Left ventricle myocardium inferior (tissue), 1 donor: ENCODE results near the gene SSR1. TPM values are rescaled to one million over a fixed set of nuclear protein-coding genes. Genes with fewer than 3 reads are reported as not detected.

Source experiments
- DNase-seq: peaks from one replicate; pipeline ENCODE4 v3.0.0-alpha.2; 2020
- H3K27ac ChIP-seq: fragments of 200-600 bp; replicated peaks from 2 replicates; pipeline ENCODE4 v1.8.0; 2021
- H3K27me3 ChIP-seq: fragments of 200-600 bp; 2 replicates; pipeline ENCODE4 v1.8.0; 2021; ENCODE audit warnings: low read depth
- H3K36me3 ChIP-seq: fragments of 200-600 bp; 2 replicates; pipeline ENCODE4 v1.8.0; 2021
- H3K4me1 ChIP-seq: fragments of 200-600 bp; 2 replicates; pipeline ENCODE4 v1.8.0; 2021
- H3K4me3 ChIP-seq: fragments of 200-600 bp; 2 replicates; pipeline ENCODE4 v1.8.0; 2021; ENCODE audit warnings: mild to moderate bottlenecking, moderate library complexity
- H3K9me3 ChIP-seq: fragments of 200-600 bp; replicated peaks from 2 replicates; pipeline ENCODE4 v1.8.0; 2021
- CTCF ChIP-seq: fragments of 200-600 bp; IDR thresholded peaks from 2 replicates; pipeline ENCODE4 v1.8.0; 2021; ENCODE audit warnings: antibody characterized with exemption, mild to moderate bottlenecking, borderline replicate concordance
- intact Hi-C: fragments of 100-400 bp; cut with micrococcal nuclease; formaldehyde crosslinking; loops from one replicate; pipeline ENCODE4 v1.11.0; 2022
- total RNA-seq: library from RNA; stranded (reverse); fragmentation: NEBNext Ultra II Directional; extraction: Animal tissue kit (Norgen Biotek cat#: 25700); gene quantifications from one replicate; pipeline ENCODE4 v1.2.1, GENCODE V29; 2021
- donor health status: DM: no; HTN: yes; CAD: no; lungs with severe emphysema.

The SSR1 gene
- total RNA-seq, 1 donor from 2014 or later = 53.4 TPM

- H3K36me3 ChIP-seq = peaks cover 25% of the 10 kb centered on the region
- peaks cover 70% of the 10 kb centered on the region for H3K4me1 ChIP-seq
- no peaks in the 10 kb centered on the region for H3K9me3 ChIP-seq
- no peaks in the 10 kb centered on the region for H3K27me3 ChIP-seq
- DNase-seq = no peak
- no peak overlapping the region for H3K4me3 ChIP-seq
- H3K27ac ChIP-seq = peak overlapping the region; percentile 63
- TF ChIP-seq CTCF = no peak
- intact Hi-C loops = loop anchor here (10.0 kb wide), 1 partner anchor 514 kb away; no protein-coding TSS in a partner anchor
Observed at GRCh38 chr6:7238526-7238899, 74.5 kb downstream of the SSR1 start.

DNA sequence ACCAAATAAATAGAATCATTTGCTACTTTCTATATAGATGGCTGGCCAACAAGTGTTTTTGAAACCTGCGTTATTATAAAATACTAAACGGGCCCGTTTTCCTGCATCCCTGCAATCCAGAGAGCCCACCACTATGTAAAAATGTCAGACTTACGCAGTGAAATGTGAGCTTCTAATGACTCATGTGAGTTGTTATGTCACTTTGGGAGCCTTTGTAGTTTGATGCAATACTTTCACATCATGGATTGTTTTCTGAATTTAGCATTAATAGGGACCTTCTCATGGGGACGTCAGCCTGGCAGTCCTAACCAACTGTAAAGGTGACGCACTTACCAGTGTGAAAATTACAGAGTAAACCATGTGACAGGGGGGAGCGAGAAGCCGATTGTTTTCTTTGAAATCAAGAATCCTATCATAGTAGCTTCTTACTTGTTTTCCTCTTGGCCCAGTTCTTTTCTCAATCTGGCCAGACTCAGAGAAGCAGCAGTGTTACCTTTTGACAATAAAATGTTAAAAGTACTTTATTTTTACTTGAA lies 75.3 kb downstream of the SSR1 start:
- no peaks in the 10 kb centered on the region for H3K27me3 ChIP-seq
- no peak overlapping the region for H3K4me3 ChIP-seq
- no peak for TF ChIP-seq CTCF
- peaks cover 27% of the 10 kb centered on the region for H3K36me3 ChIP-seq
- intact Hi-C loops = loop anchor here (10.0 kb wide), 1 partner anchor 513 kb away; no protein-coding TSS in a partner anchor
- peaks cover 62% of the 10 kb centered on the region for H3K4me1 ChIP-seq
- H3K9me3 ChIP-seq = no peaks in the 10 kb centered on the region
- H3K27ac ChIP-seq = no peak overlapping the region
- DNase-seq = no peak

GRCh38 chr6:7236306-7237209 lies 76.4 kb downstream of the SSR1 start:
- no peaks in the 10 kb centered on the region for H3K27me3 ChIP-seq
- intact Hi-C loops = loop anchor here (10.0 kb wide), 1 partner anchor 512 kb away; no protein-coding TSS in a partner anchor
- H3K36me3 ChIP-seq = peaks cover 36% of the 10 kb centered on the region
- no peak for DNase-seq
- no peak for TF ChIP-seq CTCF
- no peak overlapping the region for H3K4me3 ChIP-seq
- peak overlapping the region; percentile 24 for H3K27ac ChIP-seq
- H3K4me1 ChIP-seq = peaks cover 55% of the 10 kb centered on the region
- no peaks in the 10 kb centered on the region for H3K9me3 ChIP-seq

GRCh38 chr6:7235712-7236305 lies 77.2 kb downstream of the SSR1 start:
- TF ChIP-seq CTCF = no peak
- H3K4me3 ChIP-seq = no peak overlapping the region
- H3K4me1 ChIP-seq = peaks cover 48% of the 10 kb centered on the region
- H3K27me3 ChIP-seq = no peaks in the 10 kb centered on the region
- H3K36me3 ChIP-seq = peaks cover 39% of the 10 kb centered on the region
- no peaks in the 10 kb centered on the region for H3K9me3 ChIP-seq
- intact Hi-C loops = loop anchor here (10.0 kb wide), 1 partner anchor 511 kb away; no protein-coding TSS in a partner anchor
- DNase-seq = no peak
- H3K27ac ChIP-seq = peak overlapping the region; percentile 24

DNA sequence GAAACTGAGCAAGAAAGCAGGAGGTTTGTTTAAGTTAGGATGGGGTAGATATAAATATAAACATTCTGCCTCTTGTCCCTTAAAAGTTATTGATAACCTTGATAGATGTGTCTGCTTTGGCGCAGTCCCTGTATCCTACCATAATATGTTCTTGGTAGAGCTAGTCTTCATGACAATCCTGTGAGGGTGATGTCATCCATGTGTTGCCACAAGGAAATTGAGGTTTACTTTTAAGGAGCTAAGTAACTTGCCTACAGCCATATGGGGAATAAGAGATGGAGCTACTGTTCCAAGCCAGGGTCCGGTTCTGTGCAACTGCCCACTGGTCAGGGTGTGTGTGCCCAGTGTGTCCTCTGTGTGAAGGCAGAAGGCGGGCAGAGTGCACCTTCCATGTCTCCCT lies 78.5 kb downstream of the SSR1 start:
- H3K36me3 ChIP-seq = peaks cover 47% of the 10 kb centered on the region
- no peak for DNase-seq
- peaks cover 42% of the 10 kb centered on the region for H3K4me1 ChIP-seq
- TF ChIP-seq CTCF = no peak
- no peaks in the 10 kb centered on the region for H3K9me3 ChIP-seq
- H3K27ac ChIP-seq = no peak overlapping the region
- no peak overlapping the region for H3K4me3 ChIP-seq
- H3K27me3 ChIP-seq = no peaks in the 10 kb centered on the region
- intact Hi-C loops = loop anchor here (10.0 kb wide), 1 partner anchor 510 kb away; no protein-coding TSS in a partner anchor
